Uterine smooth muscle cell (primary cell): ENCODE data around the gene XAB2. TPM values are rescaled to one million over a fixed set of nuclear protein-coding genes. Genes with fewer than 3 reads are reported as not detected.

ENCODE experiments used
- total RNA-seq: library from RNA; depleted of rRNA; stranded (reverse); fragments of >200 nt; gene quantifications from 2 replicates; pipeline ENCODE4 v1.2.3, GENCODE V29; 2014

Gene XAB2
- total RNA-seq = 28.6 and 34.5 TPM in 2 replicates

GRCh38 chr19:7629347-7630054 lies at the start of gene XAB2, which contains the start of gene PET100:
XAB2 (minus strand) TSS chr19:7629545; CDS start chr19:7629527, 18 bp downstream.
PET100 (plus strand) TSS chr19:7629793; CDS start chr19:7629834, 41 bp downstream.

GRCh38 chr19:7676854-7677253 lies 47.5 kb upstream of the XAB2 start, which contains the start of gene MCEMP1:
MCEMP1 (plus strand) TSS chr19:7677090; CDS start chr19:7677121, 31 bp downstream.

GRCh38 chr19:7668842-7669241 lies 39.5 kb upstream of the XAB2 start, which contains the start of gene RETN:
RETN (plus strand) TSS chr19:7669049; CDS start chr19:7669327, 278 bp downstream.

GRCh38 chr19:7636691-7637373 lies 7.5 kb upstream of the XAB2 start, which contains the start of gene STXBP2:
STXBP2 (plus strand) TSS chr19:7637110; CDS start chr19:7637150, 40 bp downstream.

GRCh38 chr19:7633698-7634097 lies 4.4 kb upstream of the XAB2 start, which contains the start of gene PCP2:
PCP2 (minus strand) TSS chr19:7633719; CDS start chr19:7633457, 262 bp downstream.

GRCh38 chr19:7595466-7596133 lies 33.7 kb downstream of the XAB2 start, which contains the start of gene CAMSAP3:
CAMSAP3 (plus strand) TSS chr19:7595863; CDS start chr19:7596003, 140 bp downstream.

Other genes starting within 250 kb of the XAB2 start
- gene PEX11G, start 140.5 kb downstream of the XAB2 start, total RNA-seq = 3.2 and 4.1 TPM in 2 replicates
- 8.2 and 16.5 TPM in 2 replicates for gene ZNF358, start 113.4 kb downstream of the XAB2 start, total RNA-seq
- gene MCOLN1, start 106.9 kb downstream of the XAB2 start, total RNA-seq = 4.5 and 4.6 TPM in 2 replicates
- 60.2 and 96.3 TPM in 2 replicates for gene PNPLA6, start 93.8 kb downstream of the XAB2 start, total RNA-seq
- gene CAMSAP3, start 33.7 kb downstream of the XAB2 start, total RNA-seq = not detected in 2 replicates
- 13.2 and 17.1 TPM in 2 replicates for gene PET100, start 248 bp upstream of the XAB2 start, total RNA-seq
- not detected in 2 replicates for gene PCP2, start 4.2 kb upstream of the XAB2 start, total RNA-seq
- gene STXBP2, start 7.6 kb upstream of the XAB2 start, total RNA-seq = 6.2 and 8.4 TPM in 2 replicates
- gene RETN, start 39.5 kb upstream of the XAB2 start, total RNA-seq = not detected in 2 replicates
- gene MCEMP1, start 47.5 kb upstream of the XAB2 start, total RNA-seq = not detected in 2 replicates
- 74.4 and 78.4 TPM in 2 replicates for gene TRAPPC5, start 51.3 kb upstream of the XAB2 start, total RNA-seq
- gene FCER2, start 72.6 kb upstream of the XAB2 start, total RNA-seq = not detected in 2 replicates
- not detected in 2 replicates for gene CLEC4G, start 102.6 kb upstream of the XAB2 start, total RNA-seq
- not detected in 2 replicates for gene CD209, start 118.0 kb upstream of the XAB2 start, total RNA-seq
- not detected in 2 replicates for gene CLEC4M, start 133.7 kb upstream of the XAB2 start, total RNA-seq
- gene EVI5L, start 200.7 kb upstream of the XAB2 start, total RNA-seq = 12.3 and 23.0 TPM in 2 replicates
- gene PRR36, start 244.8 kb upstream of the XAB2 start, total RNA-seq = not detected in 2 replicates